NCI-H510A treated with DMSO at 0.1 percent for 48 hours (cell line): Measurements from ENCODE around the gene SNAI3.

Experiments used
- DNase-seq: peaks from one replicate; lab custom pipeline; 2025; lab: John Stamatoyannopoulos, UW

Gene SNAI3

GRCh38 chr16:88691924-88692560, 5.7 kb upstream of the SNAI3 start:
- no peak for DNase-seq

DNA sequence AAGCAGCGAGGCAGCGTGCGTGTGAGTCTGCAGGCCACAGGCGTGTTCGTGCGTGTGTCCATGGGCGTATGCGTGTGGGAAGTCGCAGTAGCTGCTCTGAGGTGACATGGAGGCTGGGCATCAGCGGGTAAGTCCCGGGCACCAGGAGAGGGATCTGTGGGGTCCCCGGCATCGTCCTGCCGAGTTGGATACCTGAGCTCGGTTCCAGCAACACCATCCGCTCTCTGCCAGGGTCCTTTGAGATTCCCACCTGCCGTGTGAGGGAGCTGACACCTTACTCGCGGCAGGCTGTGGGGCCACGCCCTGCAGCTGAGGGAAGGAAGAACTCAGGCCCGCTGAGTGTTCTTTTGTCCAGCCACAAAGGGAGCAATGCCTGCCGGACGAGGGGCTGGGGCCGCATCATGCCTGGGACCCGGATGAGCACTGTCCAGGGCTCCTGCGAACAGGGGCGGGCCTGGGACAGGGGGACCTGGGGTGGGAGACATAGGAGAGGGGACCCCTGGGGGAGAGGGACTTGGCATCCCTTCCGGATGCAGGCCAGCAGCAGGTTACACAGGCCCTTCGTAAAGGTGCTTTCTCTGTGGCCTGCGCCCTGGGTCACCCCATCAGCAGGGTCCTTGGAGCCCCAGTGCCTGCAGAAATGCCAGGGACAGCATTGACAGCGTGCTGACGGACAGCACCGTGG, 5.0 kb upstream of the SNAI3 start:
- no peak for DNase-seq

- DNase-seq: no peak
These were observed 4.2 kb upstream of the SNAI3 start for GRCh38 chr16:88690341-88691128.

DNA sequence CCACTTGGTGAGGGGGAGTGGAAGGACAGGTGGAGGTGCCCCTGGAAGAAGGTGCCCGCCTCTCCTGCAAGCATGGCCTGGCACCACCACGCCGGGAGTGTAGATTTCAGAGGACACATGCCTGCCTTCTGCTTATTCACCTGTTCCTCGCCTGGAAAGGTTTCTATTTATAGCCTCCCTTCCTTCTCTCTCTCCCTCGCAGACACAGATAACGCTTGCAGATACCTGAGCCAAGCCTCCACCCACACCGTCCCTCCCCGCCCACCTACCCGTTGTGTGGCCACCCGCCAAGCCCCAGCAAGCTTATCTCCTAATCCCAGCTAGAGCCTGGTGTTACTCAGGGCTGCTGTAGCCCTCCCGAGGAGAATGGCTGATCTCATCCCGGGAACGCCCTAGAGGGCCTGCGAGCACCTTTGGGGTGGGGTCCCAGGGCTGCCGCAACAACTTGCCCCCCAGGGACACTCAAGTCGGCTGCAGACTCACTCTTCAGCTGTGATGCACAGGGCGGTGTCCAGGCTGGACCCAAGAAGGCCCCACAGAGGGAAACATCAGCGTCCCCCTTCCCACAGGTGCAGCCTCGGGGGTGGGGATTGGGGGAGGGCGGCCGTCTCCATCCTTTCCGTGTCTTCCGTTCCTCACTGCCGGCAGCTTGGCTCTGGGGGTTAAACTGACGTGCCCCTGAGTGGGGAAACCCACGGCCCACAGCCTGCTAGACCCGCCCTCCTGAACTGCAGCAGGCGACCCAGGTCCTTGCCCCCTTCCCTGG, 1.9 kb upstream of the SNAI3 start:
- DNase-seq: peak; percentile 80

DNA sequence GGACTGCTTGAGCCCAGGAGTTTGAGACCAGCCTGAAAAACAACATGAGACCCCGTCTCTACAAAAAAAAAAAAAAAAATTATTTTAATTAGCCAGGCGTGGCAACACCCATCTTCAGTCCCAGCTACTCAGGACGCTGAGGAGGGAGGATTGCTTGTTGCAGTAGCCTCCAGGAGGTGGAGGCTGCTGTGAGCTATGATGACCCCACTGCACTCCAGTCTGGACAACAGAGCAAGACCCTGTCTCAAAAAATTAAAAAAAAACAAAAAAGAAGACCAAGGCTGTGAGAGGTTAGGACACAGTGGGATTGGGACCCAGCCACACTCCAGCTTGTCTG, 1.3 kb upstream of the SNAI3 start:
- DNase-seq: peak; percentile 47

DNA sequence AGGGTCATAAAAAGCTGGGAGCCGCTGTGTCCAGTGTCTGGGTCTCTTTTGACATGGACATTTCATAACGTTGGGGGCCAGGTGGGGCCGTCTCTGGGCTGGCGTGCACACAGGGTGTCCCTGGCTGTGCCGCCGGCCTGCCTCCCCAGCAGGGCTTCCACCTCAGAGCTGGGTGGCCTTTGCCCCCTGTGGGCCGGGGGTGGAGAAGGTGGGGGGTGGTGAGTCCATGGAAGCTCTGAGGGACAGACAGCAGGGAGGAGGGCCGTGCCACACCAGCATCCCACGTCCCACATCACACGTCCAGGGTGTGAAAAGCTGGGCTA, 908 bp upstream of the SNAI3 start:
- no peak for DNase-seq

GRCh38 chr16:88686062-88686438, 257 bp downstream of the SNAI3 start:
- DNase-seq: peak; percentile 67

- DNase-seq: no peak
These were observed 898 bp downstream of the SNAI3 start for GRCh38 chr16:88685156-88686061.

DNA sequence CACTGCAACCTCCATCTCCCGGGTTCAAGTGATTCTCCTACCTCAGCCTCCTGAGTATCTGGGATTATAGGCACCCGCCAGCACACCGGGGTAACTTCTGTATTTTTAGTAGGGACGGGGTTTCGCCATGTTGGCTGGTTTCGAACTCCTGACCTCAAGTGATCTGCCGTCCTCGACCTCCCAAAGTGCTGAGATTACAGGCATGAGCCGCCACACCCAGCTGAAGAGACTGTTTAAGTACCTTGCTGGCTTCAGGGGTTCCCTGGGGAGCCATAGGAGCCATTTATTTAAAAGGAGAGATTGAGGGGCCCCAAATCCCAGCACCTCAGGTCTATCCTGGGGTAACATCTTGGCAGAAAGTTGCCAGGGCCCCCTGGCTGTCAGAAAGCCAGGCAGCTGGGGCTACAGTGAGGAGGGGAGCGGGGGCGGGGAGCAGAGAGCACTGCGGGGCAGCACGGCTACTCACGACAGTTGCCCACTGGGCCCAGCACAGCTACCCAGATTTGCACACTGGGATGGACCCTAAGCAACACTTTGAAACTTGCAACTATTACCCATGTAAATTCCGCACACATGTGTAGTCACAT, 1.6 kb downstream of the SNAI3 start:
- no peak for DNase-seq

GRCh38 chr16:88681709-88682451, 4.4 kb downstream of the SNAI3 start:
- DNase-seq: no peak

DNA sequence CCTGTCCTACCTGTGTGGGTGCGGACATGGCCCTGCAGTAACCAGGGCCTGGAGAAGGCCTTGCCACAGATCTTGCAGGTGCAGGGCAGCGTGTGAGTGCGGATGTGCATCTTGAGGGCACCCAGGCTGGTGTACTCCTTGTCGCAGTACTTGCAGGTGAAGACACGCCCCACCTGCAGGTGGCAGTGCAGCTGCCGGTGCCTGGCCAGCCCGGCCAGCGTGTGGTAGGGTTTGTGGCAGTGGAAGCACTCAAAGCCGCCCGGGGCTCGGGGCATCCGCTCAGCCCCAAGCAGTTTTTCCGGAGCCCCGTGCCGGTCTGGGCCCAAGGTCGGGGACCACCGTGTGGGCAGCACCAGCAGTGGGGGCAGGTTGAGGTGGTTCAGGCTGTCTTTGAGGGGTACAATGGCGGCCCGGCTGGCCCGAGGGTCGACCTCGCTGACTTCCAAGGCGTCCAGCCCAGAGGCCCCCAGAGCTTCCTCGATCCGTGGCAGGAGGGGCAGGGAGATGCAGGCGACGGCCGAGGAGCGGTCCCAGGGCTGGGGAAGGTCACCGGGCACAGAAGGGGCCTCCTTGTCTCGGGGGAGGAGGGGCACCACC, 5.1 kb downstream of the SNAI3 start:
- no peak for DNase-seq

DNA sequence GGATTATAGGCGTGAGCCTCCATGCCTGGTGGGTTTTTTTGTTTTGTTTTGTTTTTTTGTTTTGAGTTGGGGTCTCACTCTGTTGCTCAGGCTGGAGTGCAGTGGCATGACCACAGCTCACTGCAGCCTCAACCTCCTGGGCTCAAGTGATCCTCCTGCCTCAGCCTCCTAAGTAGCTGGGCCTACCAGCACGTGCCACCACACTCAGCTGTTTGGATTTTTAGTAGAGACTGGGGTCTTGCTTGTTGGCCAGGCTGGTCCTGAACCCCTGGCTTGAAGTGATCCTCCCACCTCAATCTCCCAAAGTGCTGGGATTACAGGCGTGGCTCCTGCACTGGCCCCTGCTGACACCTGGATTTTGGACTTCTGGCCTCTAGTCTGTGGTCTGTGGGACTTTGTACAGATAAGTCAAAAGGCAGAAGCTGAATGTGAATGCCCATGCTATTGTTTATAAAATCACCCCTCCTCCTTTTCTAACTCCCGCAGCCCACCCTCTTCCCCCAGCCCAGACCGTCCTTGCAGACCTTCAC, 5.7 kb downstream of the SNAI3 start:
- DNase-seq: no peak

DNA sequence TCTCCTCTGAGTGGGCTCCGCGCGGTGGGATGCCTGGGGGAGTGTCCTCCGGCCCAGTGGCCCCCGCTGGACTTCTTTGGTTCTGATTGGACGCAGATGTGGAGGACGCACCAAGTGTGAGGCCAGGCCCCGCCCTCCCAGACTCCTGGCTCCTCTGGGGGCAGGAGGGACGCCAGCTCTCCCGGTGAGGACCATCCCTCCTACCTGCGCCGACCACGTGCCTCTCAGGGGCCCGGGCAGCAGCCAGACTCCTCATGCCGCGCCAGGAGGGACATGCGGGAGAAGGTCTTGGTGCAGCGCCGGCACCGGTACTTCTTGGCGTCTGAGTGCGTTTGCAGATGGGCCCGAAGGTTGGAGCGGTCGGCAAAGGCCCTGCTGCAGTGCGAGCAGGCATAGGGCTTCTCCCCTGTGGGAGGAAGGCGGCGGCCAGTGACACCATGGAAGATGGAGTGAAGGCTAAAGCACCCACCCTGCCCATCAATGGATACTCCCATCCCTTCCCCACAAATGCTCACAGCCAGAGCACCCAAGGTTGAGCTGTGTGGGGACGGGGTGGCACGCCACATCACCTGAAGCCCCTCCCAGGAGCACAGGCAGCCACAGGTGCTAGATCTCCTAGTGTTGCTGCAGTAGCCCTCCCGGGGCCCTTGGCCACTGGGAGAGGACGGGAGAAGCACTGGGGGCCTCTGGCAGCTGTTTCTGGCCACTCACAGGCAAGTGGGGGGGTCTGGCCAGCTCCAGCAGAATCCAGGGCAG, 7.9 kb downstream of the SNAI3 start:
- DNase-seq: no peak

GRCh38 chr16:88677721-88678120, 8.6 kb downstream of the SNAI3 start:
- DNase-seq: no peak

GRCh38 chr16:88676502-88677242, 9.6 kb downstream of the SNAI3 start:
- DNase-seq: no peak

- no peak for DNase-seq
These were observed 12.5 kb downstream of the SNAI3 start for GRCh38 chr16:88673716-88674379.

- DNase-seq: peak; percentile 7
These were observed 13.5 kb downstream of the SNAI3 start for GRCh38 chr16:88672776-88673175.

DNA sequence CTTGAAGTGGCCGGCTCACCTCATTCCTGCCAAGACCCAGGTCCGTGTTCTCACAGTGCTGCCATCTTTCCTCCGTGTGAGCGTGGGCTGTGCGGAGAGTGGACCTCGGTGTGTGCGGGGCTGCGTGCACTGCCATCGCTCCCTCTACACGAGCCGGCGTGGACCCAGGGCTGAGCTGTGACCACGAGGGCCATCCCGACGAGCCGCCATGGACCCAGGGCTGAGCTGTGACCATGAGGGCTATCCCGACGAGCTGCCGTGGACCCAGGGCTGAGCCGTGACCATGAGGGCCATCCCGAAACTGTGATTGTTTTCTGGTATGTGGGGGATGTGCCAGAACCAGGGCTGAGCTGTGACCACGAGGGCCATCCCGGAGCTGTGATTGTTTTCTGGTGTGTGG, 14.5 kb downstream of the SNAI3 start:
- DNase-seq: no peak
